NCI-H69 (cell line): ENCODE measurements around the gene SVOP.

ENCODE experiments used
- DNase-seq: peaks from one replicate; lab custom pipeline; 2025; lab: John Stamatoyannopoulos, UW

Gene SVOP

GRCh38 chr12:108935159-108935763, 85.6 kb downstream of the SVOP start:
- DNase-seq: peak; percentile 79

- no peak for DNase-seq
These were observed 86.9 kb downstream of the SVOP start for GRCh38 chr12:108933949-108934348.

- DNase-seq: no peak
These were observed 90.1 kb downstream of the SVOP start for GRCh38 chr12:108930756-108931155.

GRCh38 chr12:108930155-108930554, 90.7 kb downstream of the SVOP start:
- no peak for DNase-seq

- DNase-seq: no peak
These were observed 92.2 kb downstream of the SVOP start for GRCh38 chr12:108928695-108929094.

- no peak for DNase-seq
These were observed 98.0 kb downstream of the SVOP start for GRCh38 chr12:108922918-108923317.

GRCh38 chr12:108921946-108922345, 98.9 kb downstream of the SVOP start:
- DNase-seq: no peak

GRCh38 chr12:108918960-108919642, 101.8 kb downstream of the SVOP start:
- no peak for DNase-seq

- DNase-seq: no peak
These were observed 102.7 kb downstream of the SVOP start for GRCh38 chr12:108918206-108918605.

- DNase-seq: no peak
These were observed 104.5 kb downstream of the SVOP start for GRCh38 chr12:108916336-108916735.

- DNase-seq: no peak
These were observed 105.2 kb downstream of the SVOP start for GRCh38 chr12:108915632-108916133.

GRCh38 chr12:108914121-108914531, 106.7 kb downstream of the SVOP start:
- DNase-seq: no peak

GRCh38 chr12:108912361-108912760, 108.5 kb downstream of the SVOP start:
- DNase-seq: no peak

GRCh38 chr12:108911915-108912314, 109.0 kb downstream of the SVOP start:
- DNase-seq: no peak

GRCh38 chr12:108910336-108910735, 110.5 kb downstream of the SVOP start:
- DNase-seq: no peak

- no peak for DNase-seq
These were observed 113.0 kb downstream of the SVOP start for GRCh38 chr12:108907839-108908351.

GRCh38 chr12:108906971-108907370, 113.9 kb downstream of the SVOP start:
- no peak for DNase-seq

GRCh38 chr12:108905725-108906124, 115.1 kb downstream of the SVOP start:
- no peak for DNase-seq

- DNase-seq: no peak
These were observed 121.7 kb downstream of the SVOP start for GRCh38 chr12:108899145-108899544.

GRCh38 chr12:108896817-108897216, 124.1 kb downstream of the SVOP start:
- DNase-seq: no peak

- DNase-seq: no peak
These were observed 124.5 kb downstream of the SVOP start for GRCh38 chr12:108896336-108896735.

GRCh38 chr12:108895220-108895802, 125.6 kb downstream of the SVOP start:
- no peak for DNase-seq

- DNase-seq: no peak
These were observed 130.7 kb downstream of the SVOP start for GRCh38 chr12:108890208-108890607.
